ENCODE results near the gene RBMS3.

Gene RBMS3

DNA sequence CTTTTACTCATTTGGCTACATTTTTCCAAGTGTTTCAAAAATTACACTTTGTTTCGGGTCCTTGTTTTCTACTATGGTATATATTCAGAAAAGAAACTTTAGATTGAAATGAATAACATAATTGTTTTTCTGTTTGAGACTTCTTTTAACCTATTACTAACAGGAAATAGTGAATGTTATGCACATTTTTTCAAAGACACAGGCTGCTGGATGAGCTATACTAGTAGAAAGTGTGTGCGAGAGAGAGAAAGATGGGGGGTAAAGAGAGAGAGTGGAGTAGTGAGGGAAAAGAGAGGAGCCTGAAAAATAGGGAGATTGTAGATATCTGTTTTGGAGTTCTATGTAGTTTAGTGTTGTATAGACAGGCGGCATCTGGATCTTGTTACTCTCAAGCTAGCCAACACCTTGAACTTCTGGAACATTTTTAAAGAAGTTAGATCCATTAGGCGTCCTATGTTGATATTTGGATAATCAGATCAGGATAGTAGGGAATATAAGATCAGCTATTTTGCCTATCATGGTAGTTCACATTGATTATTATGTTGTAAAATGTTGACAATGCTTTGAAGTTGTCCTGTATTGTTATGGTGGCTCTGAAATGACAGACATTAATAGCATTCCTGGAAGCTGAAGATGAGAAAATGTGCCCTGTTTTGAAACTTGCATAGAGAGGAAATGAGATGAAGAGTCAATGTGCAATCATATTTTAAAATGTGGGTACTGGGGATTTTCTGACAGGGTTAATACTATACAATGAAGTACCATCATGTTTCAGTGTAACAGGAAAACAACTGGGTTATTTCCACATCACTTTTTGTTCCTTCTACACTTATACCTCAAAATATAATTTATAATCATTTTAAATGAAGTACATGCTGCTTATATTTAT lies 2.6 kb downstream of the RBMS3 start:
- H3K27ac ChIP-seq (ENCODE audit: insufficient read depth in 1 of 2, low read depth in 1 of 2, low read length in 2 of 2, poor library complexity in 1 of 2, severe bottlenecking in 2 of 2), result no peak overlapping the region
- no peak for DNase-seq
- H3K4me3 ChIP-seq (ENCODE audit: control insufficient read depth in 1 of 7, extremely low read depth in 1 of 7, insufficient read depth in 4 of 7, low read depth in 2 of 7, low read length in 6 of 7), result no peak overlapping the region
- CTCF ChIA-PET, result no interaction called here
- peaks cover 0 to 23% (median 13%) of the 10 kb centered on the region in 5 experiments for H3K27me3 ChIP-seq (replicated peaks in 2 of 5; ENCODE audit: control insufficient read depth in 4 of 5, insufficient read depth in 5 of 5, low read length in 4 of 5)
- 100% methylated on average over 1 of the region's 4 CpGs for WGBS (ENCODE audit: insufficient coverage)
- no peaks in the 10 kb centered on the region for H3K36me3 ChIP-seq (ENCODE audit: control insufficient read depth in 4 of 4, insufficient read depth in 4 of 4, low read length in 3 of 4)
- POLR2A ChIA-PET, result no interaction called here
- no peaks in the 10 kb centered on the region for H3K9me3 ChIP-seq (ENCODE audit: control extremely low read depth in 1 of 5, control insufficient read depth in 4 of 5, insufficient read depth in 2 of 5, low read depth in 1 of 5, low read length in 4 of 5)
- H3K4me1 ChIP-seq (ENCODE audit: control extremely low read depth in 1 of 4, control insufficient read depth in 4 of 4, insufficient read depth in 4 of 4, low read length in 3 of 4), result peaks cover 7 to 21% (median 13%) of the 10 kb centered on the region in 4 experiments

DNA sequence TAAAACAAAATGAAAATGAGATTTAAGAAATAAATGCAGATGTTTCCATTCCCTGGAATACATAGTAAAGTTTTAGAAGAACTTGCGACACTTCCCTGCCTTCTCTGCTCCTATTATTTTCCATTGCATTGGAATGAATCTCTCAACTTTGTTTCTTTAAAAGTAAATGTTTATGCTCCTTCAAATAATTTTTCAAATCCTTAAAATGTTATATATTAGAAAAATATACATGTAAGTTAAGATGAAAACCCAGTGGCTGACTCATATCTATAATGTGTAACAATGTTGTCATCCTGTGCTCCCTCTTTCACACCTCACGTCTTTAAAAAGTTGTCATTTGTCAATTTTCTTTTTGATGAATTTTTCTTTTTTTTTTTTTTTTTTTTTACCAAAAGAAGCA lies 3.6 kb downstream of the RBMS3 start:
- DNase-seq, result no peak
- Histone ChIP-seq H3K9me3 (ENCODE audit: control extremely low read depth in 1 of 5, control insufficient read depth in 4 of 5, insufficient read depth in 2 of 5, low read depth in 1 of 5, low read length in 4 of 5) (no peaks in the 10 kb centered on the region), H3K4me1 (ENCODE audit: control extremely low read depth in 1 of 4, control insufficient read depth in 4 of 4, insufficient read depth in 4 of 4, low read length in 3 of 4) (peaks cover 7 to 21% (median 13%) of the 10 kb centered on the region in 4 experiments), H3K27me3 (replicated peaks in 2 of 5; ENCODE audit: control insufficient read depth in 4 of 5, insufficient read depth in 5 of 5, low read length in 4 of 5) (peaks cover 0 to 20% (median 13%) of the 10 kb centered on the region in 5 experiments), H3K4me3 (ENCODE audit: control insufficient read depth in 1 of 7, extremely low read depth in 1 of 7, insufficient read depth in 4 of 7, low read depth in 2 of 7, low read length in 6 of 7) (no peak overlapping the region), H3K36me3 (ENCODE audit: control insufficient read depth in 4 of 4, insufficient read depth in 4 of 4, low read length in 3 of 4) (no peaks in the 10 kb centered on the region), H3K27ac (ENCODE audit: insufficient read depth in 1 of 2, low read depth in 1 of 2, low read length in 2 of 2, poor library complexity in 1 of 2, severe bottlenecking in 2 of 2) (no peak overlapping the region)
- POLR2A ChIA-PET, result no interaction called here
- CTCF ChIA-PET, result no interaction called here
- WGBS (ENCODE audit: insufficient coverage), result no CpG with 5 or more reads among the region's 2 CpGs

DNA sequence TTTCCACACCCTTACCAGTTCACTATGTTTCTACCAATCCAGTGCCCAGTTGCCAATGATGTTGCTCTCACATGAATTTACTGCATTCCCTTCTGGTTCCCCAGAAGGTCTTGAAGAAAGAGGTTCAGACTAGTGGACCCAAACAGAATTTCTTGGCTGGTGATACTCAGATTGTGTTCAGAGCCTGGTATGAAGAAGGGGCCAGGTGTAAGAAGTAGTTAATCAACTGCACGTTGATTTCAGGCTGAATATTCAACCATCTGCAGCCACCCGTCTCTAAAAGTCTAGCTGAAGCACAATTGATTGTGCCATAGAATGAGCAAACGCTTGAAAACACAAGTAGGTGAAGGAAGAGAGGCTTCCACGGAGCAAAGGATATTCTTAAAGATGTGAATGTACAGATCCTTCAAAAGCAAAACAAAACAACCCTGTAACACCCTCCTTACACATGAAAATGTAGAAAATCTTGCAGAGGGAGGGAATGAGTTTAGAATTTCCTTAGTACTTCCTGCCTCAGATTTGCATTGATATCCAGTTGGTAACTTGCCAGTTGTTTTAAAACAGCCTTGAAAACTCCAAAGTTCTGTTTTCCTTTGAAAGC lies 4.7 kb downstream of the RBMS3 start:
- no peak overlapping the region for H3K4me3 ChIP-seq (ENCODE audit: control insufficient read depth in 1 of 7, extremely low read depth in 1 of 7, insufficient read depth in 4 of 7, low read depth in 2 of 7, low read length in 6 of 7)
- 41% methylated on average over 3 of the region's 4 CpGs for WGBS (ENCODE audit: insufficient coverage)
- H3K36me3 ChIP-seq (ENCODE audit: control insufficient read depth in 4 of 4, insufficient read depth in 4 of 4, low read length in 3 of 4), result no peaks in the 10 kb centered on the region
- peaks cover 7 to 19% (median 13%) of the 10 kb centered on the region in 4 experiments for H3K4me1 ChIP-seq (ENCODE audit: control extremely low read depth in 1 of 4, control insufficient read depth in 4 of 4, insufficient read depth in 4 of 4, low read length in 3 of 4)
- POLR2A ChIA-PET, result no interaction called here
- no peak overlapping the region for H3K27ac ChIP-seq (ENCODE audit: insufficient read depth in 1 of 2, low read depth in 1 of 2, low read length in 2 of 2, poor library complexity in 1 of 2, severe bottlenecking in 2 of 2)
- CTCF ChIA-PET, result no interaction called here
- H3K9me3 ChIP-seq (ENCODE audit: control extremely low read depth in 1 of 5, control insufficient read depth in 4 of 5, insufficient read depth in 2 of 5, low read depth in 1 of 5, low read length in 4 of 5), result no peaks in the 10 kb centered on the region
- DNase-seq, result no peak
- H3K27me3 ChIP-seq (replicated peaks in 2 of 5; ENCODE audit: control insufficient read depth in 4 of 5, insufficient read depth in 5 of 5, low read length in 4 of 5), result peaks cover 0 to 20% (median 10%) of the 10 kb centered on the region in 5 experiments

DNA sequence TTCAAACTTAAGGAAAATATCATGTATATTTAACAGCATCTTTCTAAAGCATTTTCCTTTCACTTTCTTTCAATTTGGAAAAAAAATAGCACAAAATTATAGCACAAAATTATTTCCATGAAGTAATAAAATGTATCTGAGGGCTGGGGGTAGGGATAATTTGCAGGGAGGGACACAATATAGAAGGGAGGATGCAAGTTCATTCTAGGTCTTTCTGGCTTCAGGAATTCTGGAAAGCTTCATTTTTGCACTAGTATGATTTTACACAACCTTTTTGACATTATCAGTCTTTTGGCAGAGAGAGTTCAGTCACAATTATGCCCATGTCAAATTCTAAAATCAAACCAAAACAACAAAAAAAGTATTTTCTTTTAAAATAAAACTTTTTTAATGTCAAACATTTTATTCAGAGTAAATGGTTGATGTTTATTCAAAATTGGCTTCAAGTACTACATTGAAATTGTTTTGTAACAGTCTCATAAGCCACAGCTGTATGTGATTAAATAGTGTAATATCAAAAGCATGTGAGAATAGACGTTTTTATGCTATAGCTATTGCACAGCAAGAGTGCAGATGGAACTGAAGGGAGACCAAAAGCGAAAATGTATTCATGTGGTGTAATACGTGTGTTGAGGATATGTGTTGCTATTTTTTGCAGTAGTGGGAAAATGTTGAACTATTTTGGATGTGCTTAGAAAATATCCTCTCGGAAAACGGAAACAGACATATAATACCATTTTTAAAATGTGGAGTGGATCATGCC lies 5.8 kb downstream of the RBMS3 start:
- Histone ChIP-seq H3K4me1 (ENCODE audit: control extremely low read depth in 1 of 4, control insufficient read depth in 4 of 4, insufficient read depth in 4 of 4, low read length in 3 of 4) (peaks cover 1 to 9% (median 4%) of the 10 kb centered on the region in 4 experiments), H3K36me3 (ENCODE audit: control insufficient read depth in 4 of 4, insufficient read depth in 4 of 4, low read length in 3 of 4) (no peaks in the 10 kb centered on the region), H3K9me3 (ENCODE audit: control extremely low read depth in 1 of 5, control insufficient read depth in 4 of 5, insufficient read depth in 2 of 5, low read depth in 1 of 5, low read length in 4 of 5) (no peaks in the 10 kb centered on the region), H3K27ac (ENCODE audit: insufficient read depth in 1 of 2, low read depth in 1 of 2, low read length in 2 of 2, poor library complexity in 1 of 2, severe bottlenecking in 2 of 2) (no peak overlapping the region), H3K27me3 (replicated peaks in 2 of 5; ENCODE audit: control insufficient read depth in 4 of 5, insufficient read depth in 5 of 5, low read length in 4 of 5) (peaks cover 0 to 20% (median 10%) of the 10 kb centered on the region in 5 experiments), H3K4me3 (ENCODE audit: control insufficient read depth in 1 of 7, extremely low read depth in 1 of 7, insufficient read depth in 4 of 7, low read depth in 2 of 7, low read length in 6 of 7) (no peak overlapping the region)
- WGBS (ENCODE audit: insufficient coverage), result 100% methylated on average over 3 of the region's 5 CpGs
- ChIA-PET CTCF (no interaction called here), POLR2A (no interaction called here)
- DNase-seq, result no peak

DNA sequence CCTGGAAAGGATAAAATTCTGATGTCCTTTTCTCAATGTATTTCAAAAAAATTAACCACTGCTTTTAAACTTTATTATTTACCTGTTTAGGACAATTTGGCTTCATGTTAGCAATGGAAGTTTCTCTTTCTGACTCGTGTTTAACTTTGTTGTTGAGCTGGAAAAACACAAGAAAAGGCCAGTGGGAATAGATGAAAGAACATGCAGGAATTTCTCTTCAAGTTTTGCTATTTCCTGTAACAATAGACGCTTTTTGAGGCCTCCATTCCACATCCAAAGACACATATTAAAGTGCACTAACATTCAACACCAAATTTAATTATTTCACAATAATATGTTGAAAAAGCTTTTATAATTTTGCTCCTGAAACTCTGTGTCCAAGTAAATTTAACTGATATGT lies 9.7 kb downstream of the RBMS3 start:
- 86% methylated on average over 1 of the region's 2 CpGs for WGBS (ENCODE audit: insufficient coverage)
- ChIA-PET CTCF (no interaction called here), POLR2A (no interaction called here)
- Histone ChIP-seq H3K4me3 (ENCODE audit: control insufficient read depth in 1 of 7, extremely low read depth in 1 of 7, insufficient read depth in 4 of 7, low read depth in 2 of 7, low read length in 6 of 7) (no peak overlapping the region), H3K27me3 (replicated peaks in 2 of 5; ENCODE audit: control insufficient read depth in 4 of 5, insufficient read depth in 5 of 5, low read length in 4 of 5) (peaks cover 0 to 9% (median 3%) of the 10 kb centered on the region in 5 experiments), H3K4me1 (ENCODE audit: control extremely low read depth in 1 of 4, control insufficient read depth in 4 of 4, insufficient read depth in 4 of 4, low read length in 3 of 4) (peaks cover 0 to 1% (median 0%) of the 10 kb centered on the region in 4 experiments), H3K27ac (ENCODE audit: insufficient read depth in 1 of 2, low read depth in 1 of 2, low read length in 2 of 2, poor library complexity in 1 of 2, severe bottlenecking in 2 of 2) (no peak overlapping the region), H3K36me3 (ENCODE audit: control insufficient read depth in 4 of 4, insufficient read depth in 4 of 4, low read length in 3 of 4) (no peaks in the 10 kb centered on the region), H3K9me3 (ENCODE audit: control extremely low read depth in 1 of 5, control insufficient read depth in 4 of 5, insufficient read depth in 2 of 5, low read depth in 1 of 5, low read length in 4 of 5) (no peaks in the 10 kb centered on the region)
- no peak for DNase-seq

DNA sequence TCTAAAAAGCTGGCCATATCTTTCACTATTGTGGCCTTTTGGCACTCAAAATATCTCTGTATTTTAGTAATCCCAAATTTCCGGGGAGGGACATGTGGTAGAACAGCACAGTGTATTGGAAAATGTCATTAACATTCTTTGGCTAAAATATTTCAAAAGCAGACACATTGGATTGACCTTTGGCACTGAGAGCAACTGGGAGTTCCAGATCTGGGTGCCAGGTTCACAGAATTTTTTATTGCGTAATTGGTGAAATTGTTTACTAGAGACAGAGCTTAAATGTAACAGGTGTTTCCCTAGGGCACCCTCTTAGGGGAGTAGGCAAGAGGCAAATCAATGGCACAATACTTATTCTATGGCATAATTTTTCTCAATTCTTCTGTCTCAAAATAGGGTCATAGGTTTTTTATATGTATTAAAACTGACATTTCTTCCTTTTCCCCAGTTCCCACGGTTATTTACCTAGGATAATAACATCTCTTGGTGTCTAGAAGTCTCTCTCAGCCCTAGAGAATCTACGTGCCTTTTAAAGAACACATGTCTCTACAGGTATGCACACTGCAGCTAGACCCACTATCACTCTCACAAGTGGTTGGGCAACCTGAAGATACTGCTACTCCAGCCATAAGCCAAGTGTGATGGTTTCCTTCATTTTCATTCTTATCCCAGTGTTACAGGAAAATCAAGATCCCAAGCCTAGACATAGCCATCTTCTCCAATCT lies 10.6 kb downstream of the RBMS3 start:
- no peak overlapping the region for H3K4me3 ChIP-seq (ENCODE audit: control insufficient read depth in 1 of 7, extremely low read depth in 1 of 7, insufficient read depth in 4 of 7, low read depth in 2 of 7, low read length in 6 of 7)
- H3K4me1 ChIP-seq (ENCODE audit: control extremely low read depth in 1 of 4, control insufficient read depth in 4 of 4, insufficient read depth in 4 of 4, low read length in 3 of 4), result no peaks in the 10 kb centered on the region
- peaks cover 0 to 5% (median 0%) of the 10 kb centered on the region in 5 experiments for H3K27me3 ChIP-seq (replicated peaks in 2 of 5; ENCODE audit: control insufficient read depth in 4 of 5, insufficient read depth in 5 of 5, low read length in 4 of 5)
- no peaks in the 10 kb centered on the region for H3K36me3 ChIP-seq (ENCODE audit: control insufficient read depth in 4 of 4, insufficient read depth in 4 of 4, low read length in 3 of 4)
- ChIA-PET POLR2A (no interaction called here), CTCF (no interaction called here)
- no peaks in the 10 kb centered on the region for H3K9me3 ChIP-seq (ENCODE audit: control extremely low read depth in 1 of 5, control insufficient read depth in 4 of 5, insufficient read depth in 2 of 5, low read depth in 1 of 5, low read length in 4 of 5)
- 93% methylated on average over 4 of the region's 4 CpGs for WGBS (ENCODE audit: insufficient coverage)
- H3K27ac ChIP-seq (ENCODE audit: insufficient read depth in 1 of 2, low read depth in 1 of 2, low read length in 2 of 2, poor library complexity in 1 of 2, severe bottlenecking in 2 of 2), result no peak overlapping the region
- no peak for DNase-seq
